Stimulated activated CD4-positive, alpha-beta T cell treated with anti-CD3 and anti-CD28 coated beads, TNF-alpha, amount 100 ng/mL, for 1 hour (primary cell): Measurements from ENCODE around the gene ANO7.
"Not testable (repeated sequence)": the region's sequence is repeated elsewhere in the genome, so short reads cannot be mapped to it uniquely, and the experiment has no call there.

Experiments used
- DNase-seq, 3 donors: peaks; one replicate each; pipeline ENCODE4 v3.0.0-alpha.2; 2020; ENCODE audit warnings: low read depth in 3 of 3, low spot score in 1 of 3

Gene ANO7

DNA sequence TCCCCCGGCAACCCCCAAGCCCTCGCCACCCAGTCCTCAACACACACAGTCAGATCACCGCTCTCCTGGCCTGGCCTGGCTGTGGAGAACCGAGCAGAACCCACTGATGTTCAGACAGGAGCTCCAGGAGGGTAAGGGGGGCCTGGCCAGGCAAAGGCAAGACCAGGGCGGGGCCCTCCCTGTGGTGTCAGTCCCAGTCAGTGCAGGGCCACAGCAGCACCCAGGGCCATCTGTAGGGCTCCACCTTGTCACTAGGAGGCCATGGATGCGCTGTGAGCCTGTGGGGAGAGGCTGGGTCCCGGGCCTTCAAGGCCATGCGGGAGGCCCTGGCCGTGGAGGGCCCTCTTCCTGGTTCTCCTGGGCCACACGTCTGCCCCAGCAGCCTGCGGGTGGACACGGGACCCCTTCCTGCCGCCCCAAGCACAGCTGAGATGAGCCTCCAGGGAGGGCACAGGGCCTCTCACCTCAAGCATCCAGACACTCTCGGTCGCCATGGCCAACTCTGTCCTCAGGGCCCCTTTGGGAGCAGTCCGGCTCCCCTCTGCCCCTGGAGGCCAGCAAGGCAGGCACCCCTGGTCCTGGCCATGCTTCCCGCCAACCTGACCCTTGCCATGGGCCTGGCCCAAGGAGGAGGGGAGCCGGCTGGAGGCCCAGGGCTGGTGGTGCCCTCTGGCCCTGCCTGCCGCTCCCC is 2.0 kb downstream of the ANO7 start:
- DNase-seq, result no peak

DNA sequence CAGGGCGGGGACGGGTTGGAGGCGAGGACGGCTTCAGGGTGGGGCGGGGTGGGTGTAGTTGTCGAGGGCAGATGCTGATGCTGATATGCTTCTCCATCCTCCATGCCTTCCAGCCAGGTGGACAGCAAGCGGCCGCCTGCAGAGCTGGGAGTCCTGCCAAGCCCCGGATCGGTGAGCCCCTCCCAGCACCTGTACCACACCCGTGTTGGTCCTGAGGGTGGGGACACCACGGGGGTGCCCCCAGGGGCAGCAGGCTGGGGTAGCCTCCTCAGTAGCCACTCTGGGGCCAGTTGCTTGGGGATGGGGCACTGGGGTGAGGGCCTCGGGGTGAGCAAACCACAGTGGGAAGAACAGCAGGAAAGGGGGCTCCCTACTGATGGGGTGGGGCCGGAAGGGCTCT is 2.6 kb downstream of the ANO7 start:
- DNase-seq, result no peak

DNA sequence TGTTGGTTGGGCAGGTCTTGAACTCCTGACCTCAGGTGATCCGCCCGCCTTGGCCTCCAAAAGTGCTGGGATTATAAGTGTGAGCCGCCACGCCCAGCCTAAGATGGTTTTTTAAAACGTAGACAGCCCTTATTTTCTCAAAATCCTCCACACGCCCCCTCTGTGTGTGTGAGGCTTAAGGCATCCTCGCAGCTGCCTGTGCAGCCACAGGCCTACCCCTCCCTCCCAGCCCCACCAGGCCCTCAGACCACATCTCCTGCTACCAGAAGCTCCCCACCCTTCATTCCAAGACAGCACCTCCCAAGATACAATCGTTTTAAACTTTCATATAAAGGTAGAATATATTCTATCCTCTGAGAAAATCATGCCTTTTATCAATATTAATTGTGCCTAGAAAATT is 4.8 kb downstream of the ANO7 start:
- DNase-seq, result no peak

DNA sequence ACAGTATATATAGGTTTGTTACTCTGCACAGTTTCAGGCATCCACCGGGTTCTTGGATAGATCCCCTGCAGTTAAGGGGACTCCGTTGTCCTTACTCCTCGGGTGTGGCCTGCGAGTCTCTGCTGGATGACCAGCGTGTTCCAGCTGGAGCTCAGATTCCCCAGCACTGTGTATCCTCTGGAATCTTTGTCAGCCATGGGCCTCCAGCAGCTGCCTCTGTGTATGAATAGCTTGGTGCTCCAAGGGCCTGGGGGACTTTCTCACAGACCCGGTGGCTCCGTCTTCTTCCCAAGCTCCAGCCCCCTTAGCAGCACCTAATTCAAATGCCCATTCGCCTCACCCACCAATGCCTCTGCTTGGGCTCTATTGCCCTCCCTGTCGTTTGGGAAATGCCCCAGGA is 6.3 kb downstream of the ANO7 start:
- no peak for DNase-seq

DNA sequence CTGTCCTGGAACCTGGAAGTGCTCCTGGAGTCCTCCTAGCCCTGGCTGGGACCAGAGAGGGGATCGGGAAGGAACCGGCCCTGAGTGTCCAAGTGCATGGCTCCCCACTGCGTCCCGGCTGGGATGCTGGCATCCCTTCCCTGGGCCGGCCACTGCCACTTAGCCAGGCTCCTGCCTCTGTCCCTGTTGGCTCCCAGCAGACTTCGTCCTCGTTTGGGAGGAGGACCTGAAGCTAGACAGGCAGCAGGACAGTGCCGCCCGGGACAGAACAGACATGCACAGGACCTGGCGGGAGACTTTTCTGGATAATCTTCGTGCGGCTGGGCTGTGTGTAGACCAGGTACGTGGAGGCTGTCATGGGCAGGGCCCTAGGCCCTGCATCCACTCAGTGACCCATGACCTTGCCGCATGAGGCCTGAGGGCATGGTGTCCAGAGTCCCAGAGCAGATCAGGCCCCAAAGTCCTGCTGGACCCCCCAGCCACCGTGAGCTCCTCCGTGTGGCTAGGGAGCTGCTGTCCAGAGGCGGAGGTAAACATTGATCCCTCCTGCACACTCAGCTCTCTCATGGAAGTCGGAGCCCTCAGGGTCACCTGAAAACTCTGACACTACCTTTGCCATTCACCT is 7.1 kb downstream of the ANO7 start:
- no peak for DNase-seq

DNA sequence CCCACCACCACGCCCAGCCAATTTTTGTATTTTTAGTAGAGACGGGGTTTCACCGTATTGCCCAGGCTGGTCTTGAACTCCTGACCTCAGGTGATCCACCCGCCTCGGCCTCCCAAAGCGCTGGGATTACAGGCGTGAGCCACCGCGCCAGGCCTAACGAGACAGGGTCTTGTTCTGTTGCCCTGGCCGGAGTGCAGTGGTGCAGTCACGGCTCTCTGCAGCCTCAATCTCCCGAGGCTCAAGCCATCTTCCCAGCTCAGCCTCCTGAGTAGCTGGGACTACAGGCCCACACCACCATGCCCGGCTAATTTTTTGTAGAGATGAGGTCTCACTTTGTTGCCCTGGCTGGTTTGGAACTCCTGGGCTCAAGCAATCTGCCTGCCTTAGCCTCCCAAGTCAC is 8.8 kb downstream of the ANO7 start:
- not testable (repeated sequence) for DNase-seq

DNA sequence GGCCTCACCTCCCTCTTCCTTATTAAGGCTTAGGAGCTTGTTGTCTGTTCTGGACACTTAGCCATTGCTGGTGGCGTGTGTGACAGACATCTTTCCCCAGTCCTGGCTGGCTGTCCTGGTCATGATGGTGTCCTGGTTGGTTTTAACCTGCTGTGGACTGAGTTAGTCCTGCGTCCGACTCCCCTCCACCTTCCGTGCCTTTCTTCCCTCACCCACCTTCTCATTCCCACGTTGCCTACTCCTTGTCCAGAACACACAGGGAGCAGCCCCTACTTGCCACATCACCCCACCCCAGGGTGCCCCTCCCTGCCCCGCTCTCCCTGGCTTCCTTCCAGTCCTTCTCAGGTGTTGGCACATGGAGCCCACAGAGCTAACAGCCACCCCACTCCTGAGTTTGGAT is 9.5 kb downstream of the ANO7 start:
- no peak for DNase-seq

DNA sequence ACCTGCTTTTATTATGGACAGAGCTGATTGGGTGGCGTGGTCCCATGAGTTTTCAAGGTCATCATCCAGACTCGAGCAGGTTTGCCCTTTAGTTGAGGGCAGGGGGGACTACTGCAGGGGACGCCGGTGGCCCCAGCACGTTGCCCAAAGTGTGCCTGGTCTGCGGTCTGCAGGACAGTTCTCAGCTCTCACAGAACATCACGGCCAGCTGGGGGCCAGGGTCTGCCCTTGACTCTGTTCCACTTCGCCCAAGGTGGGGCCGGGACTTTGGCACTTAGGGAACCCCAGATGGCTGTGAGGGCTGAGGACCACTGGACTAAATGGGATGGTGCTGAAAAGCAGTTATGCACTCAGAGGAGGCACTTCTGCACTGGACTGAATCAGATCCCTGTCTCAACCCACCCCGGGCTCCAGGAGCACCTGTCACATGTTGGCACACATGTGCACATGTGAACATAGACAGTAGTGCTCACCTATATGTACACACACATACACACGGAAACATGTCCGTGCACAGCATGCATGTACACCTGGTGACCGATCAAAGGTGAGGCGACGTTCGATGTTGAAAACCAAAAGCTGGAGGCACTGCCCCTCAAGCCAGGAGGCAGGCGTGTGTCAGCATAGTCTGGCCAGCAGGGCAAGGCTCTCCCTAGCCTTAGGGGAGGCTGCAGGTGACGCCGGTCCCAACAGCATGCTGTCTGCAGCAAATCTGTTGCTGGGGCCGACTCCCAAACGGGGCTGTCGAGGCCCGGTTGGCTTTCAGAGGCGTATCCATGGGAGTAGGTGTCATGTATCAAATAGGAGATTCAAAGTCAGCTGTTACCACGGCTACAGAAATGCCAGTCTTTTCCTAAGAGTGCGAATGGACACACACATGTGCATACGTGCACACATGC is 10.2 kb downstream of the ANO7 start:
- DNase-seq, result no peak

DNA sequence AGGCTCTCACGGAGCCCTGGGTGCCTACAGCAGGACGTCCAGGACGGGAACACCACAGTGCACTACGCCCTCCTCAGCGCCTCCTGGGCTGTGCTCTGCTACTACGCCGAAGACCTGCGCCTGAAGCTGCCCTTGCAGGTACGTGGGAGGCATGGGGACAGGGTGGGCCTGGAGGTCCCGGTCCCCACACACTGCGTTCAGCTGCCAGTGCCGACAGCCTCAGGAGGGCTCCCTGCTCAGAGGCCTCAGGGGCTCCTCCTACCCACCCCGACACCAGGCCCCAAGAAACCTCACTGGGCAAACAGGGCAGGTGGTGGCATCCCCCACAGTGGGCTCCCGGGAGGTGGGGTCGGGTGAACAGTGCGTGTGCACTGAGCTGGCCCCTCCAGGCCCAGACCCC is 10.8 kb downstream of the ANO7 start:
- no peak for DNase-seq

DNA sequence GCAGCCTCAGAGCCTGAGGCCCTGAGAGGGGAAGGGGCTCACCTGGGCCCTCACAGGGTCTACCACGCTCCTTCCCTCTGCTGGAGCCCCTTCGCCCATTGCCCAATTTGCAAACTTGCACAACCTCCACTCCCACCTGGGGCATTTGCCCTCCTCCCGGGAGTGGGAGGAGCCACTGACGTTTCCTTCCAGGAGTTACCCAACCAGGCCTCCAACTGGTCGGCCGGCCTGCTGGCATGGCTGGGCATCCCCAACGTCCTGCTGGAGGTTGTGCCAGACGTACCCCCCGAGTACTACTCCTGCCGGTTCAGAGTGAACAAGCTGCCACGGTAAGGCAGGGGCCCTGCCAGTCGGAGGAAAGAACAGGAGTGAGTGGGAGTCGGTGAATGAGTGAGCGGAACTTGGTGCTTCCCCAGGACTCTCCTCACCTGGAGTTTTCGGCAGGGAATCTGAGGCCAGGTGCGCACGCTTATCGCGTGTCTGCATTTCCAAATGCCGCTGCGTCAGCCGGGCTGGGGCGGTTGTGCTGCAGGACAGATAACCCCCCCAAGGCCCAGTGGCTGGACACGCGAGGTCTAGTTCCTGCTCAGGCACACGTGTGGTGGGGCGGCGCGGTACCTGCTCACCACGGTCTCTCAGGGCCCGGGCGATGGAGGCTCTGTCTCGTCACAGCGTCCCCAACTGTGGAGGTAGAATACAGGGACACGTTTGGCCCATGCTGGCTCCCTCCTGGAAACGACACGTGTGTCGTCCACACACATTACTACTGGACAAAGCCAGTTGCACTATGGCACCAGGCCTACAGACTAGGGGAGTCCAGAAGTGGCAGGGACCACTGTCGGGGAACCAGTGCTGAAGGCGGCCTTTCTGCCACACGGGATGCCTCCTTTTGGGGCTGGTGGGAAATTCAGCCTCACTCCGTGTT is 11.7 kb downstream of the ANO7 start:
- DNase-seq, result no peak

DNA sequence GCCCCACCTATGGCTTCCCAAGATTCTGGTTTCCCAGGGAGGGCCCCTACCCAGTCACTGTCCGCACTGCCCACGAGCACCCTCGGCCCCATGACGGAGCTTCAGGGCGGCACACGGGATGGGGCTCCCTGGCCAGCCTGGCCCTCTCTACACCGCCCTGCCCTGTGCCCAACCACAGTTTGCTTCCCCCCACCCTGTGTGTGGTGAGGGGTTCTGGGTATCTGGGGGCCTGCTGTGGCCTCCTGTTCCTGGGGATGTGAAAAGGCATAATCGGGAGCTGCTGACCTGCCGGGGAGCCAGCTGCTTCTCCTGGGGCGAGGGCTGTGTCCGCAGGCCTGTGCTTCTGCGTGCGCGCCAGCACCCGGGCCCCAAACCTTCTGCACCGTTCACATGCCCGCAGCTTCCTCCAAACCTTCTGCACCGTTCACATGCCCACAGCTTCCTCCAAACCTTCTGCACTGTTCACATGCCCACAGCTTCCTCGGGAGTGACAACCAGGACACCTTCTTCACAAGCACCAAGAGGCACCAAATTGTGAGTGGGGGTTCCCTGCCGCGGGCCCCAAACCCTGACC is 12.4 kb downstream of the ANO7 start:
- DNase-seq, result no peak

DNA sequence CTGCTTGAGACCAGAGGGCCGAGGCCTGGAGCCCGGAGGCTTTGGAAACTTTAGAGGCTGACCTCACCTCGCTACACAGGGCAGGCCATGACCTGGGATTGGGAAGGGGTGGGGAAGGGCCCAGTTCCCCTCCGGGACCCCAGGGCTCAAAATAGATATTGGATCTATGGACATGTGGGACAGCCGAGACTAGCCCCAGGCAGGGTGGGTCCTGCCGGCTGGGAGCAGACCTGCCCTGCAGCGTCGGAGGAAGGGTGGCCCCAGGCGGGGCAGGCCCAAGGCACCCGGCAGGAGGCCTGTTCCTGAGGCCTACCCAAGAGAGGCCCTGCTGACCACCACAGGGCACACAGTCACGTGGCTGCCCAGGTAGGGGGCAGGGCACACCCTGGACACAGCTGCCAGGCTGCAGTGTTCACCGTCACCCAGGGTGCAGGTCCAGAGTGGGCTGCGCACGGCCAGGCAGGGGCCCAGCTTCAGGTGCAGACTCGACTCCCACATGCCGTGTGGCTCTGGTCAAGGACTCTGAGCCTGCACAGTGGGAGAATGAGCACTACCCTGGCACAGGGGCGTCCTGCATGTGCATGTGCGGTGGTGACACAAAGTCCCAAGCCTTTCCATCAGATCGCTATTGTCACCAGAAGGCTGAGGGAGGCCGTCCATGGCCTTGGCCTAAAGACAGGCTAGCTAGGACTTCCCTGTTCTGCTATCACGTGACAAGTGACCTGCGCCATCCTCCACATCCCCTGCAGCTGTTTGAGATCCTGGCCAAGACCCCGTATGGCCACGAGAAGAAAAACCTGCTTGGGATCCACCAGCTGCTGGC is 13.2 kb downstream of the ANO7 start:
- no peak for DNase-seq

DNA sequence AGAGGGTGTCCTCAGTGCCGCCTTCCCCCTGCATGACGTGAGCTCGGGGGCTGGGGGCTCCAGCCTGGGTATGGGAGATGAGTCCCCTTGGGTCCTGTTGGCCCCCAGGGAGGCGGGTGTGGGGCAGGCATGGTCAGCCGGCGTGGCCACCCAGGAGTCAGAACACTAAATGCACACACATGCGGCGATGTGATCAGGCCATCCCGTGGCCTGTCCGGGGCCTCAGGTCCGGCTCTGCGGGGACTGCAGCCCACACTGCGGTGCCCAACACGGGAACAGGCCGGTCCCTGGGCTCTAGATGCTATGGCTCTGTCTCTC is 13.8 kb downstream of the ANO7 start:
- DNase-seq, result no peak

DNA sequence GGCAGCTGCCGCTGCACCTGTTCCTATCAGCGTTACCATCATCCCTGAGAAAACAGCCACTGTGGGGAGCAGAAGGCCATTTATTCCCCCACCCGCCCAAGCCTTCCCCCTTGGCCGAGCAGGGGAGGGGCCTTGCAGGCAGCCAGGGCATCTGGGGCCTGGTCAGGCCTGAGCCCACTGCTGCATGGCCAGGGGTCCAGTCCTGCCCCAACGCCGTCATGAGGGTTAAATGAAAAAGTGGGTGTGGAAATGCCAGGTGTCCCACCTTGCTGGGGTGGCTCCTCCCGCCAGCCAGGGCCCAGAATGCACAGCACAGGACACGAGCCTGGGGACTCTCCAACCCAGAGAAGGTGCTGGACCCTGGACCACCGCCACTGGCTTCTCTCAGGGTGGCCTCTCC is 14.2 kb downstream of the ANO7 start:
- no peak for DNase-seq

DNA sequence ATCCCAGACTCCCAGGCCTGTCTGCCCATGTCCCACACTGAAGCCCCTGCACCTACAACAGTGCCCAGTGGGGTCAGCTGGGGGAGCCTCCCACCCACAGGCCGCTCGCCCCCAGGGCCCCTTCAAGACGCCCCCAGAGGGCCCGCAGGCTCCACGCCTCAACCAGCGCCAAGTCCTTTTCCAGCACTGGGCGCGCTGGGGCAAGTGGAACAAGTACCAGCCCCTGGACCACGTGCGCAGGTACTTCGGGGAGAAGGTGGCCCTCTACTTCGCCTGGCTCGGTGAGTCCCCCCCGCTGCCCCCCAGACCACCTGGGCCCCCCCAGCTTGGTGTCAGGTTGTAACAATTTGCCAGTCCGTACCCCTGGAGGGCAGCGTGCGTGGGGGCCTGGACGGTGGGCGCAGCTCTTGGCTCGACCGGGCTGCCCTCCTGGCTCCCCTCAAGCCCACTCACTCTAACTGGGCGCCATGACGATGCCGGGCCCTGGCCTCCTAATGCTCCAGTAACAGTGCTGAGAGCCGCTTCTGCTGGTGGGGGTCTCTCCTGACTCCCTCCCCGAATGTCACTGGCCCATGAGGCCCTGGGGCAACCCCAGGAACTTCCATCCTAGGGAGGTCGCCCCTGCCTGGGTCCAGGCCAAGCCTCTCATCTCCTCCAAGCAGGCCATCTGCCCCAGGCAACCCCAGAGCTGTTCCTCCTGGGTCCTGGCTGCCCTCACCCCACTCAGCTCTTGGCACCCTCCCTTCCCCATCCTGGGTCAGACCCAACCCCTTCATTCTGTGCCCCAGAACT is 14.9 kb downstream of the ANO7 start:
- no peak for DNase-seq

DNA sequence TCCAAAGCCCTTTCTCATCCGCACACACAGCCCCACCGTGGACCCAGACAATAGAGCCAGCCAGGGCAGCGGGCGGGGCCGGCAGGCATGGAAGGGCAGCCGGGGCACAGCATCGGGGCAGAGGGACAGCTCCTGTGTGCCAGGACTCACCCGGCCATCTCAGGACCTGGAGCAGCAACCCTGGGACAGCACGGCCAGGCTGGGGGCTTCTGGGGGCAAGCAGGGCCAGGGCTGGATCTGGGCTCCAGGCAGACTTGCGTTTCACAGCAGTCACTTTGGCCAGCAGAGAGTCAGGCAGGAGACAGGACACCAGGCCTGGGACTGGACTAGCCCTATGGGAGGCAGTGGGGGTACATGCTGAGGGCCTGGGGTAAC is 15.5 kb downstream of the ANO7 start:
- no peak for DNase-seq

DNA sequence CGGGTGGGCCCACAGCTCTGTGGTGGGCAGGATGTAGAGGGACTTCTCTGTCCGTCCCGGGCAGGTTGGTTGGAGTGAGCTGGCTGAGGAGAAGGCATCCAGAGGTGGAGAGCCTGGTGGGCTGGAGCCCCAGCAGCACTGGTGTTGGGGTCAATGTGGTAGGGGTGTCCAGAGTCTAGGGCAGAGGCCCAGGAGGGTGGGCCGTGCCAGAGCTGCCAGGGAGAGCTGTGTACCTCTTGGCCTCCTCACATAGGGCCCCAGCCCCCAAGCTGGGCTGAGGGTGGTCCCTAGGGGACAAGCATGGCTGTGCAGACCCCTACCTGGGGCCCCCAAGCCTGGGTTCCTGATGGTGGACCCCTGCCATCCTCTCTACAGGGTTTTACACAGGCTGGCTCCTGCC is 16.0 kb downstream of the ANO7 start:
- no peak for DNase-seq

DNA sequence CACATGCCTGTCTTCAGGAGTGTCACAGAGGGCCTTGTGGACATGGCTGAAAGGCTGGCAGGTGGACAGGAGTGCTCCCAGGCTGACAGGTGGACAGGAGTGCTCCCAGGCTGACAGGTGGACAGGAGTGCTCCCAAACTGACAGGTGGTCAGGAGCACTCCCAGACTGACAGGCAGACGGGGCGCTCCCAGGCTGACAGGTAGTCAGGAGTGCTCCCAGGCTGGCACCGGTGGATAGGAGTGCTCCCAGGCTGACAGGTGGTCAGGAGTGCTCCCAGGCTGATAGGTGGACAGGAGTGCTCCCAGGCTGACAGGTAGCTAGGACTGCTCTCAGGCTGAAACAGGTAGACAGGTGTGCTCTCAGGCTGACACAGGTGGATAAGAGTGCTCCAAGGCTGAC is 16.6 kb downstream of the ANO7 start:
- DNase-seq, result no peak

DNA sequence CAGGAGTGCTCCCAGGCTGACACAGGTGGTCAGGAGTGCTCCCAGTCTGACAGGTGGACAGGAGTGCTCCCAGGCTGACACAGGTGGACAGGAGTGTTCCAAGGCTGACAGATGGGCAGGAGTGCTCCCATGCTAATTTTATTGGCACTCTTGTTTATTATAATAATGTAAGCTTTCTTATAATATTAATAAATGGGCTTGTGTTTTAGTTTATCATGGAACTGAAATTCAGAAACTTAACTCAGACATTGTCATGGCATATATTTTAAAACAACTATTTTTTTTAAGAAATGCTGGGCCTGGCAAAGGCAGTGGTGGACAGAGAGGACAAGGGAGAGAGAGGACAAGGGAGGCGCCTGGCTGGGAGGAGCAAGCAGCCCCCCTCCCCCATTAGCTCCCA is 18.7 kb downstream of the ANO7 start:
- DNase-seq, result no peak
